ENCODE measurements around the gene MRPL23.

MRPL23 gene

GRCh38 chr11:1943576-1943975 lies 3.6 kb upstream of the MRPL23 start:
- H3K4me3 ChIP-seq (ENCODE audit: low read depth in 1 of 2, low read length in 1 of 2), result no peak overlapping the region

GRCh38 chr11:1943977-1944376 lies 3.2 kb upstream of the MRPL23 start:
- TF ChIP-seq CTCF (IDR thresholded peaks at IDR 0.05), result no peak
- Histone ChIP-seq H3K27me3 (peaks cover 5% of the 10 kb centered on the region), H3K4me1 (ENCODE audit: control insufficient read depth in 1 of 2, insufficient read depth in 1 of 2, low read depth in 1 of 2, low read length in 1 of 2) (no peaks in the 10 kb centered on the region), H3K9me3 (no peaks in the 10 kb centered on the region), H3K4me3 (ENCODE audit: low read depth in 1 of 2, low read length in 1 of 2) (no peak overlapping the region), H3K36me3 (no peaks in the 10 kb centered on the region), H3K27ac (no peak overlapping the region)

More at GRCh38 chr11:1943576-1943975, 3.6 kb upstream of the MRPL23 start:
- H3K4me1 ChIP-seq (ENCODE audit: control insufficient read depth in 1 of 2, insufficient read depth in 1 of 2, low read depth in 1 of 2, low read length in 1 of 2), result no peaks in the 10 kb centered on the region
- TF ChIP-seq CTCF (IDR thresholded peaks at IDR 0.05), result no peak
- H3K27ac ChIP-seq, result no peak overlapping the region
- H3K27me3 ChIP-seq, result peaks cover 9% of the 10 kb centered on the region
- no peaks in the 10 kb centered on the region for H3K9me3 ChIP-seq
- no peaks in the 10 kb centered on the region for H3K36me3 ChIP-seq

DNA sequence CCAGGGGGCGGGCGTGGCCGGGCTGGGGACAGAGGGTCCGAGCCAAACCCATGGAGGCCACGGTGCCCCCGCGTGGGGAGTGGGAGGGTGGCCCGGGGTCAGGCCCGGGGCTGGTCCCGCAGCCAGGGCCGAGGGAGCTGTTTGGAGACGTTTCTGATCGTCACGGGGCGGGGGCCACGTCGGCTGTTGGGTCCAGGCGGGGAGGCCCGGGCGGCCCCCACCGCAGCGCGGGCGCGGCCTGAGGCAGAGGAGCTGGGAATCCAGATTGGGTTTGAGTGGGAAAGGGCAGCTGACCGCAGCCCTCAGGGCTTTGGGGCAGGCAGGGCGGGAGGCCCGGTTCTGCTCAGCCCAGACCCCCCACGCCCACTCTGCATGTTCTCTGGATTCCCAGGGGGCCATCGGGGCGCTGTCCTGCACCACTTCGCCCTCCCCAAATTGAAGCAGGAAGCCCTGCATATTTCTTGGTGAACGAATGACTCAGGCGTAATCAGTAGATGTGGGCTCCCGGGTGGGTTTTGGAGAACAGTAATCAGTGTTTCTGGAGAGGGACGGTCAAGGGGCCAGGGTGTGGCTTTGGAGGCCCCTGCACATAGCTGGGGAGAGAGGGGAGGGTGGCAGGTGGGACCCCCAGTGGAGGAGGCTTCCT lies 583 bp downstream of the MRPL23 start:
- no peaks in the 10 kb centered on the region for H3K9me3 ChIP-seq
- no peaks in the 10 kb centered on the region for H3K36me3 ChIP-seq
- H3K4me1 ChIP-seq (ENCODE audit: control insufficient read depth in 1 of 2, insufficient read depth in 1 of 2, low read depth in 1 of 2, low read length in 1 of 2), result no peaks in the 10 kb centered on the region
- no peak overlapping the region for H3K4me3 ChIP-seq (ENCODE audit: low read depth in 1 of 2, low read length in 1 of 2)
- no peak for TF ChIP-seq CTCF (IDR thresholded peaks at IDR 0.05)
- no peak overlapping the region for H3K27ac ChIP-seq
- H3K27me3 ChIP-seq, result no peaks in the 10 kb centered on the region

GRCh38 chr11:1948389-1948788 lies 1.3 kb downstream of the MRPL23 start:
- Histone ChIP-seq H3K27me3 (no peaks in the 10 kb centered on the region), H3K9me3 (no peaks in the 10 kb centered on the region), H3K4me3 (ENCODE audit: low read depth in 1 of 2, low read length in 1 of 2) (no peak overlapping the region), H3K27ac (no peak overlapping the region), H3K36me3 (no peaks in the 10 kb centered on the region), H3K4me1 (ENCODE audit: control insufficient read depth in 1 of 2, insufficient read depth in 1 of 2, low read depth in 1 of 2, low read length in 1 of 2) (no peaks in the 10 kb centered on the region)
- no peak for TF ChIP-seq CTCF (IDR thresholded peaks at IDR 0.05)

GRCh38 chr11:1949302-1949701 lies 2.2 kb downstream of the MRPL23 start:
- H3K9me3 ChIP-seq, result no peaks in the 10 kb centered on the region
- no peaks in the 10 kb centered on the region for H3K4me1 ChIP-seq (ENCODE audit: control insufficient read depth in 1 of 2, insufficient read depth in 1 of 2, low read depth in 1 of 2, low read length in 1 of 2)
- H3K36me3 ChIP-seq, result no peaks in the 10 kb centered on the region
- H3K27ac ChIP-seq, result no peak overlapping the region
- no peaks in the 10 kb centered on the region for H3K27me3 ChIP-seq
- no peak overlapping the region for H3K4me3 ChIP-seq (ENCODE audit: low read depth in 1 of 2, low read length in 1 of 2)
- TF ChIP-seq CTCF (IDR thresholded peaks at IDR 0.05), result no peak

All from neutrophil (primary cell).